ENCODE data around the gene TMEM209.
"Not testable (repeated sequence)": the region's sequence is repeated elsewhere in the genome, so short reads cannot be mapped to it uniquely, and the experiment has no call there.

The TMEM209 gene

GRCh38 chr7:130242198-130243014, 37.2 kb upstream of the TMEM209 start:
- Histone ChIP-seq H3F3A (ENCODE audit: control insufficient read depth, insufficient read depth) (no peaks in the 10 kb centered on the region), H3K9me2 (replicated peaks; ENCODE audit: control insufficient read depth, low read length) (no peaks in the 10 kb centered on the region), H3K36me3 (ENCODE audit: control insufficient read depth, low read length) (no peaks in the 10 kb centered on the region), H4K20me1 (ENCODE audit: control insufficient read depth, insufficient read depth, low read depth, low read length) (no peaks in the 10 kb centered on the region), H3K4me1 (ENCODE audit: control insufficient read depth, low read length) (no peaks in the 10 kb centered on the region), H3K9me3 (ENCODE audit: control insufficient read depth, insufficient read depth, low read length) (no peaks in the 10 kb centered on the region), H3K27me3 (ENCODE audit: control insufficient read depth, low read length) (peaks cover 18% of the 10 kb centered on the region), H3K4me3 (ENCODE audit: low read length) (no peak overlapping the region), H3K27ac (ENCODE audit: low read depth, low read length) (no peak overlapping the region), H3K79me2 (ENCODE audit: control insufficient read depth, low read length) (no peaks in the 10 kb centered on the region), H3K4me2 (ENCODE audit: low read length) (no peak overlapping the region)
- peak; percentile 98 for TF ChIP-seq CTCF (IDR thresholded peaks at IDR 0.05; ENCODE audit: low read depth, low read length, poor library complexity, severe bottlenecking)
- TF ChIP-seq EZH2phosphoT487 (IDR thresholded peaks at IDR 0.05; ENCODE audit: borderline replicate concordance, low read length): no peak

GRCh38 chr7:130240240-130240639, 35.0 kb upstream of the TMEM209 start:
- Histone ChIP-seq H3K27me3 (ENCODE audit: control insufficient read depth, low read length) (peaks cover 28% of the 10 kb centered on the region), H3K4me1 (ENCODE audit: control insufficient read depth, low read length) (no peaks in the 10 kb centered on the region), H4K20me1 (ENCODE audit: control insufficient read depth, insufficient read depth, low read depth, low read length) (no peaks in the 10 kb centered on the region), H3K36me3 (ENCODE audit: control insufficient read depth, low read length) (no peaks in the 10 kb centered on the region), H3K9me3 (ENCODE audit: control insufficient read depth, insufficient read depth, low read length) (no peaks in the 10 kb centered on the region), H3K27ac (ENCODE audit: low read depth, low read length) (no peak overlapping the region), H3K79me2 (ENCODE audit: control insufficient read depth, low read length) (no peaks in the 10 kb centered on the region), H3K9me2 (replicated peaks; ENCODE audit: control insufficient read depth, low read length) (no peaks in the 10 kb centered on the region), H3K4me3 (ENCODE audit: low read length) (no peak overlapping the region), H3K4me2 (ENCODE audit: low read length) (no peak overlapping the region), H3F3A (ENCODE audit: control insufficient read depth, insufficient read depth) (no peaks in the 10 kb centered on the region)
- TF ChIP-seq CTCF (IDR thresholded peaks at IDR 0.05; ENCODE audit: low read depth, low read length, poor library complexity, severe bottlenecking) (no peak), EZH2phosphoT487 (IDR thresholded peaks at IDR 0.05; ENCODE audit: borderline replicate concordance, low read length) (no peak)

- peaks cover 14% of the 10 kb centered on the region for H3K27me3 ChIP-seq (ENCODE audit: control insufficient read depth, low read length)
- H3K27ac ChIP-seq (ENCODE audit: low read depth, low read length); H4K20me1 ChIP-seq (ENCODE audit: control insufficient read depth, insufficient read depth, low read depth, low read length); H3K36me3 ChIP-seq (ENCODE audit: control insufficient read depth, low read length); H3F3A ChIP-seq (ENCODE audit: control insufficient read depth, insufficient read depth); H3K9me3 ChIP-seq (ENCODE audit: control insufficient read depth, insufficient read depth, low read length); H3K79me2 ChIP-seq (ENCODE audit: control insufficient read depth, low read length); H3K4me2 ChIP-seq (ENCODE audit: low read length); H3K4me1 ChIP-seq (ENCODE audit: control insufficient read depth, low read length); H3K4me3 ChIP-seq (ENCODE audit: low read length); H3K9me2 ChIP-seq (replicated peaks; ENCODE audit: control insufficient read depth, low read length): not testable (repeated sequence)
Measured at GRCh38 chr7:130236361-130236760, 31.2 kb upstream of the TMEM209 start.

DNA sequence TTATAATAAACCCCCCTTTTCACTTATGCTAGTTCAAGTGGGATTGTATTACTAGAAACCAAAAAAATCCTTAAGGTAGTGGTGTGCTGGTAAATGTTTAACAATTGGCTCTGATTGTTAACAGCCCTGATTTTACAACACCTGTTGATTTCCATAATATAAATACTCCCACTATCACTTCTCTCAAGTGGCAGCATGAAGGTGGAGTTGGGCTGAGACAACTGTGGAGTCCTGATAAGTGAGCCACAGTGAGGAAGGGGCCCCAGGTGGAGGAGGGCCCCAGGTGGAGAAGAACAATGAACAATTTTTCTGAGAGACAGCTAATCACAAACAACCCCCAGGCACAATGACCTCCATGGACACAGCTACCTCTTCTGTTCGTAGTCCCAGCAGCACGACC, 28.9 kb upstream of the TMEM209 start:
- no peaks in the 10 kb centered on the region for H3K36me3 ChIP-seq (ENCODE audit: control insufficient read depth, low read length)
- no peak overlapping the region for H3K4me3 ChIP-seq (ENCODE audit: low read length)
- TF ChIP-seq EZH2phosphoT487 (IDR thresholded peaks at IDR 0.05; ENCODE audit: borderline replicate concordance, low read length): no peak
- no peak for TF ChIP-seq CTCF (IDR thresholded peaks at IDR 0.05; ENCODE audit: low read depth, low read length, poor library complexity, severe bottlenecking)
- peaks cover 14% of the 10 kb centered on the region for H3K27me3 ChIP-seq (ENCODE audit: control insufficient read depth, low read length)
- no peaks in the 10 kb centered on the region for H3K4me1 ChIP-seq (ENCODE audit: control insufficient read depth, low read length)
- no peak overlapping the region for H3K27ac ChIP-seq (ENCODE audit: low read depth, low read length)
- 0 out of 2 replicates have a peak, but pooled peaks cover 4% of the 10 kb centered on the region for H3K9me3 ChIP-seq (ENCODE audit: control insufficient read depth, insufficient read depth, low read length)
- no peak overlapping the region for H3K4me2 ChIP-seq (ENCODE audit: low read length)
- no peaks in the 10 kb centered on the region for H4K20me1 ChIP-seq (ENCODE audit: control insufficient read depth, insufficient read depth, low read depth, low read length)
- H3K9me2 ChIP-seq (replicated peaks; ENCODE audit: control insufficient read depth, low read length): no peaks in the 10 kb centered on the region
- no peaks in the 10 kb centered on the region for H3F3A ChIP-seq (ENCODE audit: control insufficient read depth, insufficient read depth)
- no peaks in the 10 kb centered on the region for H3K79me2 ChIP-seq (ENCODE audit: control insufficient read depth, low read length)
